Smooth muscle cell (in vitro differentiated cells): ENCODE results near the gene NLRP4. TPM values are rescaled to one million over a fixed set of nuclear protein-coding genes. Genes with fewer than 3 reads are reported as not detected.
"Not testable (repeated sequence)": the region's sequence is repeated elsewhere in the genome, so short reads cannot be mapped to it uniquely, and the experiment has no call there.

Experiments
- DNase-seq: peaks from one replicate; lab custom pipeline; 2025; ENCODE audit not compliant: unreplicated experiment; lab: John Stamatoyannopoulos, UW
- H2AFZ ChIP-seq: fragments of 200-600 bp; sonication (generic); 2 replicates; pipeline ENCODE4 v1.6.0; 2016; ENCODE audit warnings: antibody characterized with exemption, low read depth, mild to moderate bottlenecking
- H3F3A ChIP-seq: fragments of 200-600 bp; sonication (generic); 2 replicates; pipeline ENCODE4 v1.6.0; 2017; ENCODE audit warnings: antibody characterized with exemption, low read depth
- H3K27ac ChIP-seq: fragments of 200-600 bp; sonication (generic); 2 replicates; pipeline ENCODE4 v1.5.1; 2016; ENCODE audit warnings: low read depth, mild to moderate bottlenecking
- H3K27me3 ChIP-seq: fragments of 200-600 bp; sonication (generic); 2 replicates; pipeline ENCODE4 v1.6.1; 2016; ENCODE audit warnings: low read depth, mild to moderate bottlenecking
- H3K36me3 ChIP-seq: fragments of 200-600 bp; sonication (generic); 2 replicates; pipeline ENCODE4 v1.5.1; 2016; ENCODE audit warnings: low read depth
- H3K4me1 ChIP-seq: fragments of 200-600 bp; sonication (generic); 2 replicates; pipeline ENCODE4 v1.5.1; 2016; ENCODE audit warnings: low read depth
- H3K4me2 ChIP-seq: fragments of 200-600 bp; sonication (generic); 2 replicates; pipeline ENCODE4 v1.6.0; 2016; ENCODE audit warnings: mild to moderate bottlenecking
- H3K4me3 ChIP-seq: fragments of 200-600 bp; sonication (generic); 2 replicates; pipeline ENCODE4 v1.5.1; 2016; ENCODE audit warnings: mild to moderate bottlenecking
- H3K79me2 ChIP-seq: fragments of 200-600 bp; sonication (generic); 2 replicates; pipeline ENCODE4 v1.6.0; 2016; ENCODE audit warnings: low read depth, mild to moderate bottlenecking
- H3K9ac ChIP-seq: fragments of 200-600 bp; sonication (generic); 2 replicates; pipeline ENCODE4 v1.6.0; 2016; ENCODE audit warnings: low read depth
- H3K9me3 ChIP-seq: fragments of 200-600 bp; sonication (generic); replicated peaks from 2 replicates; pipeline ENCODE4 v1.5.1; 2016; ENCODE audit warnings: low read depth
- H4K20me1 ChIP-seq: fragments of 200-600 bp; sonication (generic); 2 replicates; pipeline ENCODE4 v1.6.0; 2016; ENCODE audit warnings: low read depth
- CTCF ChIP-seq: fragments of 200-600 bp; sonication (generic); IDR thresholded peaks from 2 replicates; pipeline ENCODE4 v1.5.1; 2017; ENCODE audit warnings: borderline replicate concordance, mild to moderate bottlenecking, antibody characterized with exemption; ENCODE audit not compliant: insufficient read depth, poor library complexity, severe bottlenecking
- WGBS: methylation state at CpG from one replicate; pipeline ENCODE4 v1.1.7; 2016; ENCODE audit warnings: low lambda C conversion rate; 5-methylcytosine and 5-hydroxymethylcytosine counted together
- polyA plus RNA-seq: library from polyadenylated mRNA; unstranded; fragments of >200 nt; fragmentation: Nextera tagmentation; extraction: Ambion mirVana; gene quantifications from 2 replicates; pipeline ENCODE4 v1.2.1, GENCODE V29; 2016
- total RNA-seq: library from RNA; depleted of rRNA; stranded (reverse); fragments of >200 nt; gene quantifications from 2 replicates; pipeline ENCODE4 v1.2.3, GENCODE V29; 2014

NLRP4 gene
- total and polyA plus RNA-seq, 2 experiments from 2014 or later, result not detected

- Histone ChIP-seq H4K20me1 (no peaks in the 10 kb centered on the region), H3K27ac (no peak overlapping the region), H2AFZ (no peak overlapping the region), H3F3A (no peaks in the 10 kb centered on the region), H3K4me3 (no peak overlapping the region), H3K4me1 (no peaks in the 10 kb centered on the region), H3K4me2 (no peak overlapping the region), H3K9me3 (peaks cover 27% of the 10 kb centered on the region), H3K9ac (no peak overlapping the region), H3K27me3 (no peaks in the 10 kb centered on the region), H3K79me2 (no peaks in the 10 kb centered on the region), H3K36me3 (no peaks in the 10 kb centered on the region)
- WGBS, result 73% methylated on average over 7 of the region's 7 CpGs
- TF ChIP-seq CTCF, result no peak
- DNase-seq, result no peak
These were observed 76.6 kb downstream of the NLRP4 start for GRCh38 chr19:55912916-55913315.

GRCh38 chr19:55913643-55914268 is 77.4 kb downstream of the NLRP4 start:
- Histone ChIP-seq H3K79me2 (no peaks in the 10 kb centered on the region), H3K9me3 (peaks cover 33% of the 10 kb centered on the region), H3K9ac (no peak overlapping the region), H3K27me3 (no peaks in the 10 kb centered on the region), H3K4me2 (no peak overlapping the region), H3K4me3 (no peak overlapping the region), H4K20me1 (no peaks in the 10 kb centered on the region), H3K4me1 (no peaks in the 10 kb centered on the region), H3F3A (no peaks in the 10 kb centered on the region), H3K27ac (no peak overlapping the region), H3K36me3 (no peaks in the 10 kb centered on the region), H2AFZ (no peak overlapping the region)
- DNase-seq, result no peak
- 55% methylated on average over 9 of the region's 9 CpGs for WGBS
- TF ChIP-seq CTCF, result no peak

- Histone ChIP-seq H3K4me3 (no peak overlapping the region), H3K4me2 (no peak overlapping the region), H3K9me3 (peaks cover 8% of the 10 kb centered on the region), H3K36me3 (no peaks in the 10 kb centered on the region), H3F3A (no peaks in the 10 kb centered on the region), H4K20me1 (no peaks in the 10 kb centered on the region), H3K27me3 (no peaks in the 10 kb centered on the region), H2AFZ (no peak overlapping the region), H3K79me2 (no peaks in the 10 kb centered on the region), H3K27ac (no peak overlapping the region), H3K9ac (no peak overlapping the region), H3K4me1 (no peaks in the 10 kb centered on the region)
- WGBS, result 67% methylated on average over 5 of the region's 5 CpGs
- no peak for DNase-seq
- TF ChIP-seq CTCF, result no peak
These were observed 87.2 kb downstream of the NLRP4 start for GRCh38 chr19:55923556-55923955.

GRCh38 chr19:55927991-55928390 is 91.7 kb downstream of the NLRP4 start:
- Histone ChIP-seq H4K20me1 (no peaks in the 10 kb centered on the region), H3K4me2 (no peak overlapping the region), H3K36me3 (no peaks in the 10 kb centered on the region), H3K79me2 (no peaks in the 10 kb centered on the region), H3K9ac (no peak overlapping the region), H3K4me3 (no peak overlapping the region), H3K27ac (no peak overlapping the region), H2AFZ (no peak overlapping the region), H3K9me3 (peaks cover 3% of the 10 kb centered on the region), H3F3A (no peaks in the 10 kb centered on the region), H3K27me3 (no peaks in the 10 kb centered on the region), H3K4me1 (no peaks in the 10 kb centered on the region)
- no peak for DNase-seq
- 59% methylated on average over 8 of the region's 8 CpGs for WGBS
- TF ChIP-seq CTCF, result no peak

GRCh38 chr19:55929258-55929657 is 92.9 kb downstream of the NLRP4 start:
- H3K27ac ChIP-seq, H4K20me1 ChIP-seq, H2AFZ ChIP-seq, H3K36me3 ChIP-seq, H3K27me3 ChIP-seq, H3K9me3 ChIP-seq, H3K4me2 ChIP-seq, H3K4me1 ChIP-seq, H3K9ac ChIP-seq, DNase-seq, H3K79me2 ChIP-seq, H3K4me3 ChIP-seq, H3F3A ChIP-seq: not testable (repeated sequence)
- 83% methylated on average over 5 of the region's 5 CpGs for WGBS
